Adipose tissue (tissue), 3 donors: ENCODE measurements around the gene CCDC80. TPM values are rescaled to one million over a fixed set of nuclear protein-coding genes. Genes with fewer than 3 reads are reported as not detected.

Source experiments
- H3K27ac ChIP-seq: one replicate; pipeline ENCODE4 v1.5.1; 2013; ENCODE audit warnings: low read depth, low read length
- WGBS, 3 donors: extraction: QIAGEN DNeasy Blood & Tissue Kit; methylation state at CpG; one replicate each; pipeline ENCODE4 v1.1.7; 2013; 5-methylcytosine and 5-hydroxymethylcytosine counted together
- polyA plus RNA-seq, 3 donors: library from polyadenylated mRNA; stranded (reverse); fragments of 200-250 nt; gene quantifications; one replicate each; pipeline ENCODE4 v1.2.3, GENCODE V29; 2013
- donor health status: healthy with polysubstance abuse.
- donor health status: Bipolar disorder and iron deficiency.
- donor health status: healthy.

The CCDC80 gene
- polyA plus RNA-seq, 3 donors = 16.5 to 213 (median 81.7) TPM

DNA sequence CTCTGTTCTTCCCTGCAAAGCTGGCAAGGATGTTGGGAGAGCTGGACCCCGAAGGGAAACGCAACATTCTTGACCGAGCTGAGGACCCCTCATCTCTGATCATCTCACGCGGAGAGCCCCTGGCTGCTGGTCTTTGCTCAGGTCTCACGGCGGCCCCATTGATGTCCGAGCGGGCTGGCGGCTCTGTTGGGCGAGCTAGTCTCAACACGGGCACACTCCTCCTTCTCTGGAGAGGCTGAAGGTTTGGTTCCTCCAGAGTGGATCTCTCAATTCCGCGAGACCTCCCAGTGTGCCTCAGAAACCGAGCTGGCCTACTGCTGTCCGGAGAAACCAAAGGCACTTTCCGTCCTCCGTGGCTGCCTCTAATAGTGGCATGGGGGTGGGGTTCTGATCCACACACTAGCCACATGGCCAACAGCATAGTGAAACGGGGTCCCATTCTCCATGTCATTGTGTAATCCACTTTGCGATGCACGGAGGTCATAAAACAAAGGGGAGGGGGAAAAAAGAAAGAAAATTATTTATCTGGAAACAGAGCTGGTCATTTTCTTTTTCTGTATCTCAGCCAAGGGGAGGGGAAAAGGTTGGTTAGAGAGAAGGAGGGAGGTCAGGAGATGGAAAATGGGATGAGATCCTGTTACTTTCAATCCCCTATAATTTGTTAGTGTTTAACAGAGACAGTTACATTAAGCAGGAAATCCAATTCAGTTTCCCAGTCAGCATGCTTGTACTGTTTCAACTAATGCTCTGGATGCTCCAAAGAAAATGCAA, 1.3 kb downstream of the CCDC80 start:
- WGBS, 3 donors = 59 to 86% (median 71%) methylated on average over 21 of the region's 21 CpGs

GRCh38 chr3:112638327-112639020, 2.5 kb downstream of the CCDC80 start:
- peak overlapping the region; percentile 23 for H3K27ac ChIP-seq
- WGBS, 3 donors = 60 to 84% (median 68%) methylated on average over 17 of the region's 17 CpGs

More for the DNA sequence above, 1.3 kb downstream of the CCDC80 start:
- no peak overlapping the region for H3K27ac ChIP-seq

DNA sequence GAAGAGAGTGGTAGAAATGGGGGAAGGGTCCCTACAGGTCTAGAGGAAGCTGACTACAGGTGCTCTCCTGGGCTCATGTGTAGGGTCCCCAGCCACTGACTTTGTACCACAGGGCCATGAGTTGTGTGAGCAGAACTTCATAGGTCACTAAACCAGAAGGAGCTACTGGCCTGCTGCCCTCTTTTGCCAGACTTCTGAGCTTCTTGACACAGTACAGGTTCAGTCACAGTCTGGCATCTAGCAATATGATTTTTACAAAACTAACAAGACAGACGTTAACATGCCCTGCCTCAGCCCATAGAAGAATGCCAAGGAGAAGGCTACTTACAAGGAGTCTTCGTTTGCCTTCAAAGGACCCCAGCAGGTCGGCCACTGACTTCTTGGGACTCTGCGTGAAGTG, 3.2 kb downstream of the CCDC80 start:
- no peak overlapping the region for H3K27ac ChIP-seq
- WGBS, 3 donors = 51 to 71% (median 57%) methylated on average over 4 of the region's 4 CpGs

- WGBS, 3 donors = 57 to 72% (median 72%) methylated on average over 1 of the region's 1 CpG
- no peak overlapping the region for H3K27ac ChIP-seq
Observed at GRCh38 chr3:112635674-112636073, 5.3 kb downstream of the CCDC80 start.

GRCh38 chr3:112634786-112635541, 6.0 kb downstream of the CCDC80 start:
- H3K27ac ChIP-seq = no peak overlapping the region
- WGBS, 3 donors = 64 to 74% (median 64%) methylated on average over 4 of the region's 4 CpGs

GRCh38 chr3:112633757-112634156, 7.2 kb downstream of the CCDC80 start:
- 60 to 66% (median 64%) methylated on average over 1 of the region's 1 CpG for WGBS, 3 donors
- no peak overlapping the region for H3K27ac ChIP-seq

GRCh38 chr3:112633191-112633590, 7.8 kb downstream of the CCDC80 start:
- WGBS, 3 donors = 31 to 55% (median 54%) methylated on average over 2 to 3 of the region's 3 CpGs
- H3K27ac ChIP-seq = no peak overlapping the region

- no peak overlapping the region for H3K27ac ChIP-seq
- WGBS, 3 donors = 38 to 50% (median 42%) methylated on average over 4 of the region's 4 CpGs
Observed at GRCh38 chr3:112632596-112632995, 8.3 kb downstream of the CCDC80 start.

GRCh38 chr3:112631257-112631656, 9.7 kb downstream of the CCDC80 start:
- WGBS, 3 donors = 82 to 87% (median 84%) methylated on average over 3 of the region's 3 CpGs
- H3K27ac ChIP-seq = no peak overlapping the region

DNA sequence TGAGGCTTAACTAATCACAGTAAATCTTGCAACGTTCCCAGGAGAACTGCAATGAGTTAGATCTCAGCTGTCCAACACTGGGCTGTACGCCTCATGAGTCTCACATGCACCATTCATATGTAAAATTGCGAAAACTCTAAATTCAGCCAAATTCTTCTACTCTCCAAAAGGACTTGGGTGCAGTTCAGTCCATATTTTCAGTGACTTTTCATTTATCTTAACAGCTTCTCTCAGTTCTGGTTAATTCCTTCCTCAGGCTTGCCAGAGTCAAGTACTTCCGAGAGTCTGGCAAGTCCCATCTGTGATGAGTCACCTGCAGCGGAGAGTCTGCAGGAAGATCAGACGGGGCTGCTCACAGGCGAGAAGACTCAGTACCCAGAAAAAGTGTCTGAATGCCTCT, 11.5 kb downstream of the CCDC80 start:
- no peak overlapping the region for H3K27ac ChIP-seq
- WGBS, 3 donors = 43 to 60% (median 44%) methylated on average over 7 of the region's 7 CpGs

GRCh38 chr3:112627919-112628466, 12.9 kb downstream of the CCDC80 start:
- 30 to 47% (median 37%) methylated on average over 1 of the region's 1 CpG for WGBS, 3 donors

GRCh38 chr3:112627419-112627818, 13.5 kb downstream of the CCDC80 start:
- 52 to 79% (median 63%) methylated on average over 4 of the region's 4 CpGs for WGBS, 3 donors
- H3K27ac ChIP-seq = no peak overlapping the region

More at GRCh38 chr3:112627919-112628466, 12.9 kb downstream of the CCDC80 start:
- H3K27ac ChIP-seq = peak overlapping the region; percentile 57

DNA sequence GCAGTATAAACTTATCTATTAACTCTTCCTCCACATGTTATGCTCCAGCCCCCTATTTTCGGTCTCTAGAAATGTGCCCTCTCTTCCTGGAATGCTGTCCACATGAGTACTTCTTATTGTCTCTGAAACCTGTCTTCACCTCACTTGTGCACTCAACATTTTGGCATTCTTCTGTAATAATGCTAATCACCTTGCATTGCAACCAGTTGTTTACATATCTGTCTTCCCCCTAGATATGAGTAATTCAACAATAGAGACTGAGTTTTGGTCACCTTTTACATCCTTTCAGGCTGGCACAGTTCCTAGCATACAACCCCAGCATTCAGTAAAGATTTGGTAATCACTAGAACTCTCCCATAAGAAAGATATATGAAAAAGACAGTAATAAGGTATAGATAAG, 17.2 kb downstream of the CCDC80 start:
- WGBS, 3 donors = 91 to 96% (median 92%) methylated on average over 1 of the region's 1 CpG
- H3K27ac ChIP-seq = no peak overlapping the region

GRCh38 chr3:112623213-112623612, 17.7 kb downstream of the CCDC80 start:
- WGBS, 3 donors = 86 to 92% (median 87%) methylated on average over 5 of the region's 5 CpGs
- no peak overlapping the region for H3K27ac ChIP-seq

DNA sequence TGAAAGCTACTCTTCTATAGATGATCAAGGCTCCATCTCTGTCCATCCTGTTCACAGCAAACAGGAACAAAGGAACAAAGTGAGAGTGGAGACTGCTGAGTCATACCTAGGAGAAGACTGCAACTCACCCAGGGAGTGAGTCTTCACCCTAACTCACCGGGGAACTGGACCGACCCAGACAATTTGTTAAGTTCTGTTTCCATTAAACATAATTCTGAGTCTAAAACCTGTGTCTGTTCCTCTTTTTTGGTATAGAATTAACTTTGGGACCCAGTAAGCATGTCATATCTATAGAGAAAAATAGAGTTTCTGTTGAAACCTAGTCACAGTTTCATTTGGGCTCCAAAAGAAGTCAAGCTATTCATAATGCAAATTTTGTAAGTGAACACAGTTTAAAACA, 21.6 kb downstream of the CCDC80 start:
- WGBS, 3 donors = 56 to 89% (median 60%) methylated on average over 2 of the region's 2 CpGs
- no peak overlapping the region for H3K27ac ChIP-seq

GRCh38 chr3:112617285-112617684, 23.7 kb downstream of the CCDC80 start:
- no peak overlapping the region for H3K27ac ChIP-seq
- 89 to 92% (median 90%) methylated on average over 2 of the region's 2 CpGs for WGBS, 3 donors

- WGBS, 3 donors = 53 to 70% (median 69%) methylated on average over 7 of the region's 7 CpGs
- no peak overlapping the region for H3K27ac ChIP-seq
Observed at GRCh38 chr3:112615989-112616731, 24.8 kb downstream of the CCDC80 start.
